Ishikawa (cell line): ENCODE results near the gene NDUFAB1.

Experiments
- CREB1 ChIP-seq: IDR thresholded peaks from 2 replicates; pipeline ENCODE4 v1.6.1; 2012; ENCODE audit warnings: low read depth
- EGR1 ChIP-seq: IDR thresholded peaks from 2 replicates; pipeline ENCODE4 v1.6.1; 2012
- EP300 ChIP-seq: IDR thresholded peaks from 2 replicates; pipeline ENCODE4 v1.6.1; 2012; ENCODE audit warnings: borderline replicate concordance
- TAF1 ChIP-seq: IDR thresholded peaks from 2 replicates; pipeline ENCODE4 v1.6.1; 2012; ENCODE audit warnings: low read depth, mild to moderate bottlenecking
- TF ChIP-seq, protein P1 (sequence below): IDR thresholded peaks from 2 replicates; pipeline ENCODE4 v1.6.1; 2012

DNA sequence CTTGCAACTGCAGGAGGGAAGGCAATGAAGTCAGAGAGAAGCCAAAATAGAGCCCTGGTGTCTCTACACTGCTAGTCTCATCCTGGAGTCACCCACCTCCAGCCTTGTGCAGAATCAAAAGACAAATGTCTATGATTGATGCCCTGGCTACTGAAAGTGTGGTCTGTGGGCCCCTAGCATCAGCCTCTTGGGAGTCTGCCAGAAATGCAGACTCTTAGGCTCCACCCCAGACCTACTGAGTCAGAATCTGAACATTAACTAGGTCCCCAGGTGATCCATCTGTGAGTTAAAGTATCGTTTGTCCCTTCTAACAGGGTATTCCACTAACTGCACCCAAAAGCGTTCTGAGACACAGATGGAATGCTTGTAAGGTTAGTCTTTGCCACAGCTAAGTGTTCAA is 60.2 kb downstream of the NDUFAB1 start:
- TF ChIP-seq EP300 (no peak), EGR1 (no peak), TAF1 (no peak), CREB1 (no peak)
- TF ChIP-seq, protein P1, sequence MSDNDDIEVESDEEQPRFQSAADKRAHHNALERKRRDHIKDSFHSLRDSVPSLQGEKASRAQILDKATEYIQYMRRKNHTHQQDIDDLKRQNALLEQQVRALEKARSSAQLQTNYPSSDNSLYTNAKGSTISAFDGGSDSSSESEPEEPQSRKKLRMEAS = no peak
